ENCODE data around the gene ALDH8A1.

DNA sequence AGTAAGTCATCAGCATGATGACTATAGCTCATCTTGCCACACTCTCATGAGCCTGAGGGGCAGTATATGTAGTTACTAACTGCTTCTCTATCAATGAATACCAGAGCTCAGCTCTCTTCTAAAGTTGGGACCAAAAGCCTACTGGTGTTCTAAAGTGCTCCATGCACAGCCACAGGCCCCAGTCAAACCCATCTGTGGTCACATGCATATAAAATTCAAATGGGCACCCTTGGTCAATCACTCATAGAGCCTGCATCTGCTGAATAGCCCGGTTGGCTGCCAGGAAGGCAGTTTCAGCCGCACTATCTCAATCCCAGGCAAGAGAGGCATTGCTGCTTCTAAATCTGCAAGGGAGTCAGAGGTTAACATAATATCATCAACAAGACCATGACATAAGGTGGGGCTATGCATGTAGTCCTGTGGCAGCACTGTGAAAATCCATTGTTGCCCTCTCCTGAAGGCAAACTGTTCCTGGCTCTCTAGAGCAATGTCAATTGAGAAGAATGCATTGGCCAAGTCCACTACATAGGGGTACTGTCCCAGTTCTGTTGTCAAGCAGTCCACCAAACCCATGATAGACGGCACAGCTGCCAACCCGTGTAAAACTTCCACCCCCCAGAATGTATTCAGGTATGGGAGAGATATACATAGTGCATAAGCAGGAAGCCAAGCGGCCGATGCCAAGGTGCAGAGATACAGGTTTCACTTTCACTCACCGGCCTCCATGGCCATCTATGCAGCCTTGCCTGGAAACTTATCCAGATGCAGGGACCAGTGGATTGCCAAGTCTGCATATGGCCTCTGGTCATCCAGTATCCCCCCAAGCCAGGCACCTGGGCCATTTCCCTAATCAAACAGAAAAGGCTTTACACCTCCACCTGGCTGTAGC, 76.2 kb downstream of the ALDH8A1 start:
- TF ChIP-seq CTCF (IDR thresholded peaks at IDR 0.05; ENCODE audit: insufficient read depth, low read length, poor library complexity, severe bottlenecking) = no peak
- no peak for TF ChIP-seq EZH2phosphoT487 (conservative IDR thresholded peaks at IDR 0.05; ENCODE audit: low read length)

Data from SU-DHL-6 (cell line).